ENCODE data around the gene KRT39. TPM values are rescaled to one million over a fixed set of nuclear protein-coding genes. Genes with fewer than 3 reads are reported as not detected.

Gene KRT39
- polyA plus RNA-seq, 2 of the 4 experiments (the other 2 are of a cell fraction) = not detected

DNA sequence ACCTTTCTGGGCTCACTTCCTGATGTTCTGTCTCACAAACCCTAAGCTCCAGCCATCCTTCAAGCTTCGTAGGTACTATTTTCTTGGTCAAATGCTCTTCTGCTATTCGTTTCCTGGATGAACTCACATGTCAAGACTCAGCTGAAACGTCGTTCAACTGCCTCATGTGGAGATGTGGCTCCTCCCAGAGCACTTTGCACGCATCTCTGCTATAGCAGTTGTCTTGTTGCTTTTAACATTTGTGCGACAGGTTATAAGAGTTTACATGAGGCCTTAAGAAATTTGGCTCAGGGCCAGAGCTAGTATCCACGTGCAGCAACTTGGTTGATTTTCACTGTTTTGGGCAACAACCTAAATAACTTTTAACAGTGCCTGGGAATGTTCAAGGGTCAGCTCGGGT is 20.2 kb upstream of the KRT39 start (continued):
- no peak for TF ChIP-seq FOSB (CRISPR knock-in tag; IDR thresholded peaks at IDR 0.05)

DNA sequence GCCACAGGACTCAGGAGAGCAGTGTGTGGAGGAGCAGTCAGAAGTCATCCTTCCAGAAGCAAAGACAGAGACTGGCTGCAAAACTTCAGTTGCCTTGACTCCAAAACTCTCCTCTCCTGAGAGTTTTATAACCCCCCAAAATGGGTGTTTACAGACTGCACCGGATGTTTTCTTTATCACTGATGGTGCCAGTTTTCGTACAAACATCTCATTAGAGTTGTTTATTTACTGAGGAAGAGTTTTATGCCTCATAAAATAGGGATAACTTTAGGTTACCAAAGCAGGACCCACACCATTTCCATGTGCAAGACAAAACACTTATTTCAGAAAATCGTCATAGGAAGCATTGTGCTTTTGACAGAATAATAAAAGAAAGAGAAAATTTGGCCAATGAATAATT is 17.5 kb upstream of the KRT39 start, which contains the start of gene KRT40:
Gene KRT40 (minus strand): TSS at position 101 of the 400 bp plus-strand sequence. CDS start 53 bp downstream, at position 48.
- no peak for FAIRE-seq
- H3K27ac ChIP-seq = no peak within 1 kb of the TSS
- TF ChIP-seq JUNB (IDR thresholded peaks at IDR 0.05) (no peak), ZFP36 (IDR thresholded peaks at IDR 0.05; ENCODE audit: borderline replicate concordance, partially characterized antibody) (no peak), HDAC2 (IDR thresholded peaks at IDR 0.05) (no peak), EHF (CRISPR knock-in tag; IDR thresholded peaks at IDR 0.05) (no peak), CHD2 (IDR thresholded peaks at IDR 0.05; ENCODE audit: low read length, partially characterized antibody) (no peak), ELK1 (IDR thresholded peaks at IDR 0.05; ENCODE audit: low read depth, low read length) (no peak), HOXA7 (CRISPR knock-in tag; IDR thresholded peaks at IDR 0.05) (no peak), CBX8 (IDR thresholded peaks at IDR 0.05) (no peak), NPAS2 (CRISPR knock-in tag; IDR thresholded peaks at IDR 0.05; ENCODE audit: borderline replicate concordance) (no peak), KDM5A (IDR thresholded peaks at IDR 0.05) (no peak), HOXB13 (CRISPR knock-in tag; IDR thresholded peaks at IDR 0.05; ENCODE audit: low read depth) (no peak), SREBF2 (IDR thresholded peaks at IDR 0.05) (no peak), MYC (IDR thresholded peaks at IDR 0.05; ENCODE audit: borderline replicate concordance, low read length) (no peak), PBX3 (IDR thresholded peaks at IDR 0.05) (no peak), ZNF302 (CRISPR knock-in tag; IDR thresholded peaks at IDR 0.05) (no peak), CBX2 (IDR thresholded peaks at IDR 0.05; ENCODE audit: borderline replicate concordance, low read depth) (no peak)
- TF ChIP-seq, protein P1, sequence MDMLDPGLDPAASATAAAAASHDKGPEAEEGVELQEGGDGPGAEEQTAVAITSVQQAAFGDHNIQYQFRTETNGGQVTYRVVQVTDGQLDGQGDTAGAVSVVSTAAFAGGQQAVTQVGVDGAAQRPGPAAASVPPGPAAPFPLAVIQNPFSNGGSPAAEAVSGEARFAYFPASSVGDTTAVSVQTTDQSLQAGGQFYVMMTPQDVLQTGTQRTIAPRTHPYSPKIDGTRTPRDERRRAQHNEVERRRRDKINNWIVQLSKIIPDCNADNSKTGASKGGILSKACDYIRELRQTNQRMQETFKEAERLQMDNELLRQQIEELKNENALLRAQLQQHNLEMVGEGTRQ (IDR thresholded peaks at IDR 0.05) = no peak
- TF ChIP-seq, protein P2, sequence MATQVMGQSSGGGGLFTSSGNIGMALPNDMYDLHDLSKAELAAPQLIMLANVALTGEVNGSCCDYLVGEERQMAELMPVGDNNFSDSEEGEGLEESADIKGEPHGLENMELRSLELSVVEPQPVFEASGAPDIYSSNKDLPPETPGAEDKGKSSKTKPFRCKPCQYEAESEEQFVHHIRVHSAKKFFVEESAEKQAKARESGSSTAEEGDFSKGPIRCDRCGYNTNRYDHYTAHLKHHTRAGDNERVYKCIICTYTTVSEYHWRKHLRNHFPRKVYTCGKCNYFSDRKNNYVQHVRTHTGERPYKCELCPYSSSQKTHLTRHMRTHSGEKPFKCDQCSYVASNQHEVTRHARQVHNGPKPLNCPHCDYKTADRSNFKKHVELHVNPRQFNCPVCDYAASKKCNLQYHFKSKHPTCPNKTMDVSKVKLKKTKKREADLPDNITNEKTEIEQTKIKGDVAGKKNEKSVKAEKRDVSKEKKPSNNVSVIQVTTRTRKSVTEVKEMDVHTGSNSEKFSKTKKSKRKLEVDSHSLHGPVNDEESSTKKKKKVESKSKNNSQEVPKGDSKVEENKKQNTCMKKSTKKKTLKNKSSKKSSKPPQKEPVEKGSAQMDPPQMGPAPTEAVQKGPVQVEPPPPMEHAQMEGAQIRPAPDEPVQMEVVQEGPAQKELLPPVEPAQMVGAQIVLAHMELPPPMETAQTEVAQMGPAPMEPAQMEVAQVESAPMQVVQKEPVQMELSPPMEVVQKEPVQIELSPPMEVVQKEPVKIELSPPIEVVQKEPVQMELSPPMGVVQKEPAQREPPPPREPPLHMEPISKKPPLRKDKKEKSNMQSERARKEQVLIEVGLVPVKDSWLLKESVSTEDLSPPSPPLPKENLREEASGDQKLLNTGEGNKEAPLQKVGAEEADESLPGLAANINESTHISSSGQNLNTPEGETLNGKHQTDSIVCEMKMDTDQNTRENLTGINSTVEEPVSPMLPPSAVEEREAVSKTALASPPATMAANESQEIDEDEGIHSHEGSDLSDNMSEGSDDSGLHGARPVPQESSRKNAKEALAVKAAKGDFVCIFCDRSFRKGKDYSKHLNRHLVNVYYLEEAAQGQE (IDR thresholded peaks at IDR 0.05) = no peak
- ChIA-PET CTCF (interaction anchor here (0.8 to 2.5 kb wide), 4 partner anchors 8 to 664 kb away, joined by 4 to 8 read pairs (median 4); no protein-coding TSS in a partner anchor), POLR2A (no interaction called here)
- 46% methylated on average over 3 of the region's 3 CpGs for WGBS (ENCODE audit: missing lambda C conversion rate)
- no peak for DNase-seq (ENCODE audit: low read depth in 1 of 2, low spot score in 1 of 2)
- H3K4me3 ChIP-seq = no peak within 1 kb of the TSS
- no peaks in the 10 kb centered on the region for H3K9me3 ChIP-seq
- no peaks in the 10 kb centered on the region for H3K4me1 ChIP-seq
- H3K4me2 ChIP-seq = no peak within 1 kb of the TSS
- ATAC-seq = no peak

DNA sequence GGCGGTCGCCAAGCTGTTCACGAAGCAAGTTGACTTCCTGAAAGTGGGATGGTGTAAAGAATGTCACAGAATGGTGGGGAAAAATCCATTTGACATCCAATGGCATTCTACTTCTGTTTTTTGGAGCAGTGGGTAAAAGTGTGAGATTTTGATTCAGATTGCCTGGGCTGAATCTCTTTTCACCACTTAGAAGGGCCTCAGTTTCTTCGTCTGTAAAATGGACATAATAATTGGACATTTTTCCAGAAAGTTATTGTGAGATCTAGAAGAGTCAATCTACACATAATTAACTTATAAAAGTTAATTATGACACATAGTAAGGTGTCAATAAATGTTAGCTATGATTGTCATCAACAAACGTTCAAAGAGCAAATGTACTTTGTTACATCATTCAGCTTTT is 14.4 kb upstream of the KRT39 start:
- CTCF ChIA-PET = interaction anchor here (0.7 to 2.1 kb wide), 6 partner anchors 8 to 682 kb away, joined by 3 to 6 read pairs (median 4); no protein-coding TSS in a partner anchor
- TF ChIP-seq RFX5 (IDR thresholded peaks at IDR 0.05) (no peak), ZC3H11A (IDR thresholded peaks at IDR 0.05) (no peak), ZSCAN20 (CRISPR knock-in tag; IDR thresholded peaks at IDR 0.05) (no peak), JUNB (IDR thresholded peaks at IDR 0.05) (no peak)
- DNase-seq (ENCODE audit: low read depth in 1 of 2, low spot score in 1 of 2) = no peak
- Histone ChIP-seq H3K9me3 (no peaks in the 10 kb centered on the region), H3K4me3 (no peak overlapping the region), H3K4me1 (no peaks in the 10 kb centered on the region), H3K27ac (no peak overlapping the region), H3K4me2 (no peak overlapping the region)
- ATAC-seq = no peak
- WGBS (ENCODE audit: missing lambda C conversion rate) = 51% methylated on average over 5 of the region's 5 CpGs
- FAIRE-seq = no peak
- POLR2A ChIA-PET = no interaction called here

Data from A549 (cell line).